Glomerular visceral epithelial cell (primary cell): ENCODE measurements around the gene LINGO3.

Experiments
- DNase-seq: peaks from one replicate; pipeline ENCODE4 v3.0.0-alpha.2; 2016; ENCODE audit errors: extremely low spot score

Gene LINGO3

GRCh38 chr19:2339644-2340310 is 31.8 kb upstream of the LINGO3 start:
- DNase-seq, result no peak

- DNase-seq, result no peak
These were observed 31.0 kb upstream of the LINGO3 start for GRCh38 chr19:2338751-2339643.

GRCh38 chr19:2338055-2338615 is 30.2 kb upstream of the LINGO3 start:
- no peak for DNase-seq

GRCh38 chr19:2337329-2337707 is 29.4 kb upstream of the LINGO3 start:
- DNase-seq, result no peak

- no peak for DNase-seq
These were observed 28.8 kb upstream of the LINGO3 start for GRCh38 chr19:2336528-2337328.

- no peak for DNase-seq
These were observed 27.9 kb upstream of the LINGO3 start for GRCh38 chr19:2335848-2336247.

GRCh38 chr19:2334986-2335846 is 27.3 kb upstream of the LINGO3 start:
- no peak for DNase-seq

GRCh38 chr19:2334426-2334825 is 26.5 kb upstream of the LINGO3 start:
- no peak for DNase-seq

GRCh38 chr19:2333807-2334211 is 25.9 kb upstream of the LINGO3 start:
- DNase-seq, result no peak

GRCh38 chr19:2333027-2333806 is 25.3 kb upstream of the LINGO3 start:
- no peak for DNase-seq

GRCh38 chr19:2332341-2333026 is 24.5 kb upstream of the LINGO3 start:
- DNase-seq, result no peak

- no peak for DNase-seq
These were observed 23.8 kb upstream of the LINGO3 start for GRCh38 chr19:2331601-2332246.

GRCh38 chr19:2330632-2331284 is 22.8 kb upstream of the LINGO3 start:
- DNase-seq, result no peak

- DNase-seq, result no peak
These were observed 22.3 kb upstream of the LINGO3 start for GRCh38 chr19:2330255-2330631.

GRCh38 chr19:2329501-2329916 is 21.6 kb upstream of the LINGO3 start:
- DNase-seq, result no peak

- no peak for DNase-seq
These were observed 21.2 kb upstream of the LINGO3 start for GRCh38 chr19:2329149-2329478.

- DNase-seq, result peak; percentile 90
These were observed 20.6 kb upstream of the LINGO3 start, which contains the start of the genes LSM7 and SPPL2B for GRCh38 chr19:2328401-2329148. Gene LSM7, minus strand, starts transcription at chr19:2328586. Its CDS starts 20 bp downstream, at chr19:2328566. Gene SPPL2B, plus strand, starts transcription at chr19:2328684. Its CDS starts 26 bp downstream, at chr19:2328710.
